Loucy (cell line): ENCODE data around the gene VIL1.

Experiments
- EZH2phosphoT487 ChIP-seq: fragments of 200-600 bp; IDR thresholded peaks from 2 replicates; pipeline ENCODE4 v1.6.1; 2018; ENCODE audit warnings: antibody characterized with exemption, mild to moderate bottlenecking, moderate library complexity, borderline replicate concordance
- TF ChIP-seq, protein P1 (sequence below): fragments of 200-600 bp; sonication (generic); conservative IDR thresholded peaks from 2 replicates; pipeline ENCODE4 v1.5.1; 2014; ENCODE audit warnings: mild to moderate bottlenecking, antibody characterized with exemption, low read length

DNA sequence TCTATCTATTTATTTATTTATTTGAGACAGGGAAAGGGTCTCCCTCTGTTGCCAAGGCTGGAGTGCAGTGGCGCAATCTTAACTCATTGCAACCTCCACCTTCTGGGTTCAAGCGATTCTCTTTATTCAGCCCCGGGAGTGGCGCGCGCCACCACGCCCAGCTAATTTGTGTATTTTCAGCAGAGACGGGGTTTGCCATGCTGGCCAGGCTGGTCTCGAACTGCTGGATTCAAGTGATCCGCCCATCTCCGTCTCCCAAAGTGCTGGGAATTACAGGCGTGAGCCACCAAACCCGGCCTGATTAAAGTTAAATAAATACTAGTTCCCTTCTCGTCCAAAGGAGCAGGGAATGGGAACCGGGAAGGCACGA, 23.5 kb upstream of the VIL1 start:
- no peak for TF ChIP-seq EZH2phosphoT487
- TF ChIP-seq, protein P1, sequence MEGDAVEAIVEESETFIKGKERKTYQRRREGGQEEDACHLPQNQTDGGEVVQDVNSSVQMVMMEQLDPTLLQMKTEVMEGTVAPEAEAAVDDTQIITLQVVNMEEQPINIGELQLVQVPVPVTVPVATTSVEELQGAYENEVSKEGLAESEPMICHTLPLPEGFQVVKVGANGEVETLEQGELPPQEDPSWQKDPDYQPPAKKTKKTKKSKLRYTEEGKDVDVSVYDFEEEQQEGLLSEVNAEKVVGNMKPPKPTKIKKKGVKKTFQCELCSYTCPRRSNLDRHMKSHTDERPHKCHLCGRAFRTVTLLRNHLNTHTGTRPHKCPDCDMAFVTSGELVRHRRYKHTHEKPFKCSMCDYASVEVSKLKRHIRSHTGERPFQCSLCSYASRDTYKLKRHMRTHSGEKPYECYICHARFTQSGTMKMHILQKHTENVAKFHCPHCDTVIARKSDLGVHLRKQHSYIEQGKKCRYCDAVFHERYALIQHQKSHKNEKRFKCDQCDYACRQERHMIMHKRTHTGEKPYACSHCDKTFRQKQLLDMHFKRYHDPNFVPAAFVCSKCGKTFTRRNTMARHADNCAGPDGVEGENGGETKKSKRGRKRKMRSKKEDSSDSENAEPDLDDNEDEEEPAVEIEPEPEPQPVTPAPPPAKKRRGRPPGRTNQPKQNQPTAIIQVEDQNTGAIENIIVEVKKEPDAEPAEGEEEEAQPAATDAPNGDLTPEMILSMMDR, result no peak
